ENCODE results near the gene PDIA2. TPM values are rescaled to one million over a fixed set of nuclear protein-coding genes. Genes with fewer than 3 reads are reported as not detected.
"Not testable (repeated sequence)": the region's sequence is repeated elsewhere in the genome, so short reads cannot be mapped to it uniquely, and the experiment has no call there.

The PDIA2 gene
- total and polyA plus RNA-seq, 9 donors, result 0.46 to 1.8 (median 0.63) TPM

- no peak for DNase-seq
- H3K4me1 ChIP-seq (ENCODE audit: control insufficient read depth, insufficient read depth, low read length), result no peaks in the 10 kb centered on the region
- H3K27ac ChIP-seq (ENCODE audit: low read length), result no peak overlapping the region
- H3K27me3 ChIP-seq (ENCODE audit: control insufficient read depth, insufficient read depth, low read length), result no peaks in the 10 kb centered on the region
- 41% methylated on average over 7 of the region's 30 CpGs for WGBS (ENCODE audit: insufficient coverage)
- no peaks in the 10 kb centered on the region for H3K9me3 ChIP-seq (replicated peaks; ENCODE audit: control insufficient read depth, low read depth, low read length)
- H3K4me3 ChIP-seq (ENCODE audit: low read length), result no peak overlapping the region
- H3K36me3 ChIP-seq (ENCODE audit: control insufficient read depth, insufficient read depth, low read length), result peaks cover 30% of the 10 kb centered on the region
These were observed 30.3 kb upstream of the PDIA2 start for GRCh38 chr16:252366-253337.

DNA sequence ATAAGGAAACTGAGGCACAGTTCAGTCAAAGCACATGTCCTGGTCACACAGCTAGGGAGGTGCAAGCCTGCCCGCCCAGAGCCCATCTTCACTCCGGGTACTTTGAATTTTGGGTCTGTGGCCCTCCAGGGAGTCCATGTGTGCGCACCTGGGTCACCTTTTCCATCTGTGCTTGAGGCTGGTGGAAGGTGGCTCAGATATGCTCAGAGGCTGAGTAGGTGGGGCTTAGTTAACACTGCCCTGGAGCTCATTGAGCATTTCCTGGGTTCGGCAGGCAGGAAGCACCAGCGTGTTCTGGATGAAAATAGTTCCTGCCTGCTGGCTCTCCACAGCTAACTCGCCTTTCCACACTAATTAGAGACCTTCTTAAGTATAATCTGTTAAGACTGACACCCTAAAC is 29.1 kb upstream of the PDIA2 start:
- no peaks in the 10 kb centered on the region for H3K4me1 ChIP-seq (ENCODE audit: control insufficient read depth, insufficient read depth, low read length)
- no peak for DNase-seq
- H3K9me3 ChIP-seq (replicated peaks; ENCODE audit: control insufficient read depth, low read depth, low read length), result no peaks in the 10 kb centered on the region
- H3K27me3 ChIP-seq (ENCODE audit: control insufficient read depth, insufficient read depth, low read length), result no peaks in the 10 kb centered on the region
- no peak overlapping the region for H3K4me3 ChIP-seq (ENCODE audit: low read length)
- WGBS (ENCODE audit: insufficient coverage), result 75% methylated on average over 4 of the region's 6 CpGs
- no peak overlapping the region for H3K27ac ChIP-seq (ENCODE audit: low read length)
- peaks cover 30% of the 10 kb centered on the region for H3K36me3 ChIP-seq (ENCODE audit: control insufficient read depth, insufficient read depth, low read length)

DNA sequence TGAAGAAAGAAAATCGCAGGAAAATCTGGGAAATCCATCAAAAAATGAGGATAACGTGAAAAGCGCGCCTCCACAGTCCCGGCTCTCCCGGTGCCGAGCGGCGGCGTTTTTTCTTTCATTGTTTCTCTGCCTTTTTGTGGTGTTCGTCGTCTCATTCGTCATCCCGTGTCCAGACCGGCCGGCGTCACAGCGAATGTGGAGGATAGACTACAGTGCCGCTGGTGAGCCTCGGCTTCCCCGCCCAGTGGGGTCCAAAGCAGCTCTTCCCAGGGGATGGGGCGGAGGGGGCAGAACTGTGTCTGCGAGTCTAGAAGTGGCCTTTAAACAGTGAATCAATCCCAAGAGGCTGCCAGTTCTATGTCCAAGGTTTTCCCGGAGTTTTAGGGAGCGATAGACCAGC is 28.5 kb upstream of the PDIA2 start:
- H3K9me3 ChIP-seq (replicated peaks; ENCODE audit: control insufficient read depth, low read depth, low read length), result no peaks in the 10 kb centered on the region
- 94% methylated on average over 25 of the region's 25 CpGs for WGBS (ENCODE audit: insufficient coverage)
- DNase-seq, result no peak
- H3K36me3 ChIP-seq (ENCODE audit: control insufficient read depth, insufficient read depth, low read length), result peaks cover 33% of the 10 kb centered on the region
- no peak overlapping the region for H3K4me3 ChIP-seq (ENCODE audit: low read length)
- no peak overlapping the region for H3K27ac ChIP-seq (ENCODE audit: low read length)
- no peaks in the 10 kb centered on the region for H3K27me3 ChIP-seq (ENCODE audit: control insufficient read depth, insufficient read depth, low read length)
- no peaks in the 10 kb centered on the region for H3K4me1 ChIP-seq (ENCODE audit: control insufficient read depth, insufficient read depth, low read length)

GRCh38 chr16:255183-255582 is 27.8 kb upstream of the PDIA2 start:
- H3K4me1 ChIP-seq (ENCODE audit: control insufficient read depth, insufficient read depth, low read length), result no peaks in the 10 kb centered on the region
- H3K36me3 ChIP-seq (ENCODE audit: control insufficient read depth, insufficient read depth, low read length), result peaks cover 38% of the 10 kb centered on the region
- WGBS (ENCODE audit: insufficient coverage), result 100% methylated on average over 1 of the region's 6 CpGs

DNA sequence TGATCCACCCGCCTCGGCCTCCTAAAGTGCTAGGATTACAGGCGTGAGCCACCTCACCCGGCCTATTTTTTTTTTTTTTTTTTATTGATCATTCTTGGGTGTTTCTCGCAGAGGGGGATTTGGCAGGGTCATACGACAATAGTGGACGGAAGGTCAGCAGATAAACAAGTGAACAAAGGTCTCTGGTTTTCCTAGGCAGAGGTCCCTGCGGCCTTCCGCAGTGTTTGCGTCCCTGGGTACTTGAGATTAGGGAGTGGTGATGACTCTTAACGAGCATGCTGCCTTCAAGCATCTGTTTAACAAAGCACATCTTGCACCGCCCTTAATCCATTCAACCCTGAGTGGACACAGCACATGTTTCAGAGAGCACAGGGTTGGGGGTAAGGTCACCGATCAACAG is 24.9 kb upstream of the PDIA2 start:
- H3K36me3 ChIP-seq (ENCODE audit: control insufficient read depth, insufficient read depth, low read length), result peaks cover 60% of the 10 kb centered on the region
- H3K9me3 ChIP-seq (replicated peaks; ENCODE audit: control insufficient read depth, low read depth, low read length); H3K4me3 ChIP-seq (ENCODE audit: low read length); H3K27me3 ChIP-seq (ENCODE audit: control insufficient read depth, insufficient read depth, low read length); H3K4me1 ChIP-seq (ENCODE audit: control insufficient read depth, insufficient read depth, low read length); H3K27ac ChIP-seq (ENCODE audit: low read length); DNase-seq: not testable (repeated sequence)
- WGBS (ENCODE audit: insufficient coverage), result no CpG with 5 or more reads among the region's 13 CpGs

More at GRCh38 chr16:255183-255582, 27.8 kb upstream of the PDIA2 start:
- no peak for DNase-seq
- Histone ChIP-seq H3K27ac (ENCODE audit: low read length) (no peak overlapping the region), H3K4me3 (ENCODE audit: low read length) (no peak overlapping the region), H3K27me3 (ENCODE audit: control insufficient read depth, insufficient read depth, low read length) (no peaks in the 10 kb centered on the region), H3K9me3 (replicated peaks; ENCODE audit: control insufficient read depth, low read depth, low read length) (no peaks in the 10 kb centered on the region)

DNA sequence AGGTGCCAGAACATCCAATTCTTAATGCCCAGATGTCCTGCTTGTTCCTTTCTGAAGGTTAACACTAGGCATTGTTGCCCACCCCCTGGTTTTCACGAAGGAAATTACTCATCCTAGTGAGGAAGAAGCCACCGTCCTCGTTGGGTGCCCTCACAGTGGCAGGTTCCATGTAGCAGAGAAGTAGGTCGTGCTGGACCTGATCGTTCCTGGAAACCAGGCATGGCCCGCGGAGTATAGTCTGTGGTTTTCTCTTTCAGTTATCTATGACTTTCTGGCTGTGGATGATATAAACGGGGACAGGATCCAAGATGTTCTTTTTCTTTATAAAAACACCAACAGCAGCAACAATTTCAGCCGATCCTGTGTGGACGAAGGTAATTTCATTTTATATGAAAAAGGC is 23.7 kb upstream of the PDIA2 start:
- Histone ChIP-seq H3K4me1 (ENCODE audit: control insufficient read depth, insufficient read depth, low read length) (peaks cover 1% of the 10 kb centered on the region), H3K4me3 (ENCODE audit: low read length) (no peak overlapping the region), H3K36me3 (ENCODE audit: control insufficient read depth, insufficient read depth, low read length) (peaks cover 64% of the 10 kb centered on the region), H3K9me3 (replicated peaks; ENCODE audit: control insufficient read depth, low read depth, low read length) (no peaks in the 10 kb centered on the region), H3K27ac (ENCODE audit: low read length) (no peak overlapping the region), H3K27me3 (ENCODE audit: control insufficient read depth, insufficient read depth, low read length) (no peaks in the 10 kb centered on the region)
- 88% methylated on average over 3 of the region's 10 CpGs for WGBS (ENCODE audit: insufficient coverage)
- DNase-seq, result no peak

- Histone ChIP-seq H3K4me3 (ENCODE audit: low read length) (no peak overlapping the region), H3K27ac (ENCODE audit: low read length) (no peak overlapping the region), H3K27me3 (ENCODE audit: control insufficient read depth, insufficient read depth, low read length) (no peaks in the 10 kb centered on the region), H3K4me1 (ENCODE audit: control insufficient read depth, insufficient read depth, low read length) (peaks cover 6% of the 10 kb centered on the region), H3K36me3 (ENCODE audit: control insufficient read depth, insufficient read depth, low read length) (peaks cover 63% of the 10 kb centered on the region), H3K9me3 (replicated peaks; ENCODE audit: control insufficient read depth, low read depth, low read length) (no peaks in the 10 kb centered on the region)
- DNase-seq, result no peak
- WGBS (ENCODE audit: insufficient coverage), result 90% methylated on average over 13 of the region's 13 CpGs
These were observed 23.1 kb upstream of the PDIA2 start for GRCh38 chr16:259814-260253.

GRCh38 chr16:260326-260725 is 22.6 kb upstream of the PDIA2 start:
- no peak overlapping the region for H3K4me3 ChIP-seq (ENCODE audit: low read length)
- whole genome bisulfite sequencing (ENCODE audit: insufficient coverage), result 94% methylated on average over 17 of the region's 19 CpGs
- H3K4me1 ChIP-seq (ENCODE audit: control insufficient read depth, insufficient read depth, low read length), result peaks cover 11% of the 10 kb centered on the region
- DNase-seq, result no peak
- peaks cover 60% of the 10 kb centered on the region for H3K36me3 ChIP-seq (ENCODE audit: control insufficient read depth, insufficient read depth, low read length)
- H3K9me3 ChIP-seq (replicated peaks; ENCODE audit: control insufficient read depth, low read depth, low read length), result no peaks in the 10 kb centered on the region
- no peak overlapping the region for H3K27ac ChIP-seq (ENCODE audit: low read length)
- H3K27me3 ChIP-seq (ENCODE audit: control insufficient read depth, insufficient read depth, low read length), result no peaks in the 10 kb centered on the region

DNA sequence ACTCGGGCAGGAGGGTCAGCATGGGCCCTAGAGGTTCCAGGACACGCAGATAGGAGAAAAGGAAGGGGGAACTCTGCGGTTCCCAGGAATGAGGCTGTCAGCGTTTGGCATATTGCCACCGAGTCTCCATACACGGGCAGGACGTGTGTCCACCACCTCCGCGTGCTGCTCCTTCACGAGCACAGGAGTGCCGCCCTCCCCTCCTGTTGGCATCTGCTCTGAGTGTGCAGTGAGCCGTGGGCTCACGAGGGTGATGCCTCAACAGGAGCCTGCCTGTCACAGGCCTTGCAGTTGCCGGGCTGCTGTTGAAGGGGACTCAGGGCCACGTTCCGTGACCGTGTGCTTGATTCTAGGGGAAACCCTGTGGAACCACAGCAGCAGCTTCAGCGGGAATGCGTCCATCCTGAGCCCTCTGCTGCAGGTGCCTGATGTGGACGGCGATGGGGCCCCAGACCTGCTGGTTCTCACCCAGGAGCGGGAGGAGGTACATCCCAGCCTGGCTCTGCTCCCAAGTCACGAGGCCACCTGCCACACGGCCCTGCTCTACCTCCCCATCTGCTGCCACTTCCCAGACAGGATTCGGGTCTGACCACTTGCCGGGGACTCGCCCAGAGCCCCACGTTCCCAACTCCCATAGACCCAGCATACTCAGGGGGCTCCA is 21.8 kb upstream of the PDIA2 start:
- H3K36me3 ChIP-seq (ENCODE audit: control insufficient read depth, insufficient read depth, low read length), result peaks cover 54% of the 10 kb centered on the region
- no peak overlapping the region for H3K4me3 ChIP-seq (ENCODE audit: low read length)
- peaks cover 19% of the 10 kb centered on the region for H3K4me1 ChIP-seq (ENCODE audit: control insufficient read depth, insufficient read depth, low read length)
- 84% methylated on average over 28 of the region's 28 CpGs for WGBS (ENCODE audit: insufficient coverage)
- no peak overlapping the region for H3K27ac ChIP-seq (ENCODE audit: low read length)
- no peaks in the 10 kb centered on the region for H3K27me3 ChIP-seq (ENCODE audit: control insufficient read depth, insufficient read depth, low read length)
- no peak for DNase-seq
- H3K9me3 ChIP-seq (replicated peaks; ENCODE audit: control insufficient read depth, low read depth, low read length), result no peaks in the 10 kb centered on the region

GRCh38 chr16:262121-262745 is 20.7 kb upstream of the PDIA2 start:
- Histone ChIP-seq H3K27ac (ENCODE audit: low read length) (no peak overlapping the region), H3K36me3 (ENCODE audit: control insufficient read depth, insufficient read depth, low read length) (peaks cover 54% of the 10 kb centered on the region), H3K4me3 (ENCODE audit: low read length) (no peak overlapping the region), H3K9me3 (replicated peaks; ENCODE audit: control insufficient read depth, low read depth, low read length) (no peaks in the 10 kb centered on the region), H3K4me1 (ENCODE audit: control insufficient read depth, insufficient read depth, low read length) (peaks cover 22% of the 10 kb centered on the region), H3K27me3 (ENCODE audit: control insufficient read depth, insufficient read depth, low read length) (no peaks in the 10 kb centered on the region)
- DNase-seq, result no peak
- WGBS (ENCODE audit: insufficient coverage), result 89% methylated on average over 24 of the region's 29 CpGs
